GM12892 (cell line): Measurements from ENCODE around the gene CLEC17A.

Experiments
- POLR2A ChIP-seq: IDR thresholded peaks from 2 replicates; pipeline ENCODE4 v1.6.1; 2011; ENCODE audit warnings: low read depth, low read length, control low read depth
- POLR2AphosphoS5 ChIP-seq: IDR thresholded peaks from 2 replicates; pipeline ENCODE4 v1.6.1; 2011; ENCODE audit warnings: low read depth, low read length, control low read depth
- TAF1 ChIP-seq: IDR thresholded peaks from 2 replicates; pipeline ENCODE4 v1.6.1; 2011; ENCODE audit warnings: low read depth, mild to moderate bottlenecking, control low read depth, low read length, borderline replicate concordance

GRCh38 chr19:14570864-14571527 lies 11.9 kb upstream of the CLEC17A start:
- no peak for TF ChIP-seq POLR2AphosphoS5
- no peak for TF ChIP-seq POLR2A
- no peak for TF ChIP-seq TAF1
